Amniotic epithelial cell (primary cell): ENCODE data around the gene DHRSX.

ENCODE experiments used
- DNase-seq: peaks from one replicate; pipeline ENCODE4 v3.0.0-alpha.2; 2010; ENCODE audit warnings: low read depth

Gene DHRSX

DNA sequence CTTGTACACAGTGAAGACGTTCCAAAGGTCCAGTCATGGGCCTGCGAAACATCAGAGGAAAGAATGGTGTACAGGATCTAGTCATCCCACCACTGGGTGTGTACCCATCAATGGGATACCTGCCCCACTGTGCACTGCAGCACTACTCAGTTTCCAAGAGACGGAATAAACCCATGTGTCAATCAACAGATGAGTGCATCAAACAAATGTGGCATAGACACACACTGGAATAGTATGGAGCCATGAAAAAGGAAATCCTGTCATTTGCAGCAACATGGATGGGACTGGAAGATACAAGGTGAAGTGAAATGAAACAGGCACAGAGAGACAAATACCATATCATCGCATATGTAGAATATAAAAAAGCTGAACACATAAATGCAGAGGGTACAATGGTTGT, 48.0 kb downstream of the DHRSX start:
- no peak for DNase-seq

GRCh38 chrX:2452317-2452784, 48.4 kb downstream of the DHRSX start:
- no peak for DNase-seq

DNA sequence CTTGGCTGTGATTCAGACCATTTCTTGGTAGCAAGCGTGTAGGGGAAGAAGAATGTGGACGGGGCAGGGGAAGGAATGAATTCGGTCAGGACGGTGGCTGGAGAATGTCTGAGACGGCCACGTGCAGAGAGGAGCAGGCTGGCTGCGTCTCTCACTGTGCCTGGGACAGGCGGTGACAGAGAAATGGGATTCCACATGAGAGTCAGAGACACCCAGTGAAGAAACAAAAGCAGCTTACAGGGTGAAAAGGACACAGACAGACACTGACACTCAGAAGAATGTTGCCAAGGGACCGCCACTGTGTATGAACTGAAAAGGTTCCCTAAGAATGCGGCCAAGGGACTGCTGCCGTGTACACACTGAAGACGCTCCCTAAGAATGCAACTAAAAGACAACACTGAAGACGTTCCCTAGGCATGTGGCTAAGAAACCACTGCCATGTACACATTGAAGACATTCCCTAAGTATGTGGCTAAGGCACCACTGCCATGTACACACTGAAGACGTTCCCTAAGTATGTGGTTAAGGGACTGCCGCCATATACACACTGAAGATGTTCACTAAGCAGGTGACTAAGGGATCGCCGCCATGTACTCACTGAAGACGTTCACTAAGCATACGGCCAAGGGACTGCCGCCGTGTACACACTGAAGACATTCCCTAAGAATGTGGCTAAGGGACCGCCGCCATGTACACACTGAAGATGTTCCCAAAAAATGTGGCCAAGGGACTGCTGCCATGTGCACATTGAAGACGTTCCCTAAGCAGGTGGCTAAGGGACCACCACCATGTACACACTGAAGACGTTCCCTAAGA, 49.1 kb downstream of the DHRSX start:
- peak; percentile 60 for DNase-seq

DNA sequence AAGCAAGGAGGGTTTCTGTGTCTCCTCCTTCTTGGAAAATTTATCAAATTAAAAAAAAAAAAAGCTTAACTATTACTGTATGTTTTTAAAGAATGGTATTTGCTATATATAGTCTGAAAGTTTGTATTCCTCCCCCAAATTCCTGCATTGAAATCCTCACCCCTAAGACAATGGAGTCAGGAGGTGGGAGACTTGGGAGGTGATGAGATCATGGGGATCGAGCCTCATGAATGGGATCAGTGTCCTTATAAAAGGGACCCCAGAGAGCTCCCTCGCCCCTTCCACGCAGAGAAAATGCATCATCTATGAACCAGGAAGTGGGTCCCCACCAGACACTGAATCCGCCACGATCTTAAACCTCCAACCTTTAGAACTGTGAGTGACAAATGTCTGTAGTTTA, 50.1 kb downstream of the DHRSX start:
- no peak for DNase-seq

- no peak for DNase-seq
These were observed 51.5 kb downstream of the DHRSX start for GRCh38 chrX:2449135-2449886.

DNA sequence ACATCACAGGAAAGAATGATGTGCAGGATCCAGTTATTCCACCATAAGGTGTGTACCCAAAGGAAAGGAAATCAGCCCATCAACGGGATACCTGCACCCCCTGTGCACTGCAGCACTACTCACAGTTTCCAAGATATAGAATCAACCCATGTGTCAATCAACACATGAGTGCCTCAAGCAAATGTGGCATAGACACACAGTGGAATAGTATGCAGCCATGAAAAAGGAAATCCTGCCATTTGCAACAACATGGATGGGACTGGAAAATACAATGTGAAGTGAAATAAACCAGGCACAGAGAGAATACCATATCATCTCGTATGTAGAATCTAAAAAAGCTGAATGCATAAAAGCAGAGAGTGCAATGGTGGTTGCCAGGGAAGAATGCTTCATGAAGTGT, 53.3 kb downstream of the DHRSX start:
- no peak for DNase-seq

- no peak for DNase-seq
These were observed 54.0 kb downstream of the DHRSX start for GRCh38 chrX:2446815-2447214.

- no peak for DNase-seq
These were observed 54.8 kb downstream of the DHRSX start for GRCh38 chrX:2445662-2446623.

DNA sequence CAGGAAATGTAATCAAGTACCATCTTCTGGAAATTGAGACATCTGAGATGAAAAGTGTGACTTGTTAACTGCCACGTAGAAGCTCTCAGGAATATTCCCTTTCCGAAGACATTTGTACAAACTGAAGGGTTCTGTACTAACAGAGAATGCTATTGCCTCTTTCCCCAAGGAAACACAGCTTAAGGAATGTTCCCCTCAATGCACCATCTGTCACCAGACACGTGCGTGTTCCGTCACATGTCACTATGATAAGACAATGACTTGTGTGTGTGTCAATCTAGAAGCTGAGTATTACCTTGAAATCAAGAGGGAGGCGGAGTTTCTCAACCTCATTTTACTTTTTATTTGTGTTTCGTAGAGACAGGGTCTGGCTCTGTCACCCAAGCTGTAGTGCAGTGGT, 58.1 kb downstream of the DHRSX start:
- DNase-seq = no peak

GRCh38 chrX:2441466-2441865, 59.3 kb downstream of the DHRSX start:
- no peak for DNase-seq

GRCh38 chrX:2439613-2440012, 61.2 kb downstream of the DHRSX start:
- no peak for DNase-seq

GRCh38 chrX:2435465-2435864, 65.3 kb downstream of the DHRSX start:
- no peak for DNase-seq

- DNase-seq = no peak
These were observed 66.3 kb downstream of the DHRSX start for GRCh38 chrX:2434270-2435163.

DNA sequence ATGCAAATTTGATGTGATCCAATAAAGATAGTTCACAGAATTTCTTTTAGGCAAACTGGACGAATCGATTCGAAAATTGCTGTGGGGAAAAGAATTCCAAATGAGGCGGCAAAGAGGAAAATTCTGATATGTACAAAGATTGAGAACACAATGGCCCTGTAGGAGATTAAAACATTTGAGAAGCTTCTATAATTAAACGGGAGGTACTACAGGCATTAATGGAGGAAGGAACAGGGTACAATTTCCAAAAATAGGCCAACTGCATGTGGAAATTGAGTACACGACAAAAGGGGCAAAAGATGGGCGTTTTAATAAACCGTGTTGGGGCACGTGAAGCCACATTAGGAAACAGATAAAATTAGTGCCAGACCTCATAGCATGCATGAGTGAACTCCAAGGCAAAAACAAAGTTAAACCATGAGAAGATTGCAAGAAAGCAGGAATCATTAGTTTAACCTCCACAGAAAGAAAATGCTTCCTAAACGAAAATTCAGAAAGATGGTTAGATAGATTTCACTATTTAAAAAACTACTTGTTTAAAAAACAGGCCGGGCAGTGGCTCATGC, 68.4 kb downstream of the DHRSX start:
- no peak for DNase-seq

DNA sequence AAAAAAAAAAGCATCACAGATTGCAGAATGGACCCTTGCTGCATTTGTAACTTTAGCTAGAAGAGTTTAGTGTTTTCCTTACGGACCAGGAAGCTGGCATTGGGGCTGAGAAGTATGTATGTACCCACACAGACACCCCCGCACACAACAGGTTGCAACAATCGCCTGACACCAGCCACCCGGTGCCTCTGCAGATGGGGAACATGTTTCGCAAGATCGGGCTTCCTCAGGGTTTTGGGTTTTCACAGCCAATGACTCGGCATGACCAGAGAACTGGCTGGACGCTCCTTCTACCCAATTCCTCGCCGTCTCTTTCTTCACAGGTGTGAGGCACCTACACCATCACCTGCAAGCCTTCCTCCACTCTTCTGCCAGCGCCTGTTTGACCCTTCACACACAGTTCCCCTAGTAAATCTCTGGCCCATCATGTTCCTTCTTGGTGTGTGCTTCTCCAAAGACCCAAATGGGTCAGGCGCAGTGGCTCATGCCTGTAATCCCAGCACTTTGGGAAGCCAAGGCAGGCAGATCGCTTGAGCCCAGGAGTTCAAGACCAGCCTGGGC, 70.4 kb downstream of the DHRSX start:
- no peak for DNase-seq

DNA sequence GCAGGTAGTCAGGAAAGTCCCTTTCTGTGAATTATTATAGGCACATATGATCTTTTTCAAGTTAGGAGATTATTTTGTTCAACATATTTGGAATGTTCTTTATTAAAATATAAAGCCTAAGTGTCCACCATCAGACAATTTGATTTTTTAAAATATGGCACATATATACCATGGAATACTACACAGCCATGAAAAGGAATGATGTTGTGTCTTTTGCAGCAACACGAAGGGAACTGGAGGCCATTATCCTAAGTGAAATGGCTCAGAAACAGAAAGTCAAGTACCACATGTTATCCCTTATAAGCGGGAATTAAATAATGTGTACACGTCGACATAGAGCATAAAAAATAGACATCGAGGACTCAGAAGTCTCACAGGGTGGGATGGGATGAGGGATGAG, 73.0 kb downstream of the DHRSX start:
- DNase-seq = no peak

DNA sequence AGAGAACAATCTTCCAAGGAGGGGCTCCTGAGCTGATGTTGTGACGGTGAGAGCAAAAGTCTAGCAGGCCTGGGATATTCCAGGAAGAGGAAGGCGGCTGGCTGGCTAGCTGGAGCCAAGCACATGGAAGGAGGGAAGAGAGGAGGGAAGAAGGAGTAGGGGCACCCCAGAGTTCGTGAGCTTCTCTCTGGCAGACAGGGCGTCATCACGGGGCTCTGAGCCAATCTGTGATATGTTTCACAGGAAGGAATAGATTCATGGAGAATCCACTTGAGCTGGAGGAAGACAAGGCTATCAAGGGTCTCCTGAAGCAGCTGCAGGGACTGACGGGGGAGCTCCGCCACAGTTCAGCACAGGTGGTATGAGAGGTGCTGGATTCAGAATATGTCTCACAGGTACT, 73.6 kb downstream of the DHRSX start:
- DNase-seq = peak; percentile 15

DNA sequence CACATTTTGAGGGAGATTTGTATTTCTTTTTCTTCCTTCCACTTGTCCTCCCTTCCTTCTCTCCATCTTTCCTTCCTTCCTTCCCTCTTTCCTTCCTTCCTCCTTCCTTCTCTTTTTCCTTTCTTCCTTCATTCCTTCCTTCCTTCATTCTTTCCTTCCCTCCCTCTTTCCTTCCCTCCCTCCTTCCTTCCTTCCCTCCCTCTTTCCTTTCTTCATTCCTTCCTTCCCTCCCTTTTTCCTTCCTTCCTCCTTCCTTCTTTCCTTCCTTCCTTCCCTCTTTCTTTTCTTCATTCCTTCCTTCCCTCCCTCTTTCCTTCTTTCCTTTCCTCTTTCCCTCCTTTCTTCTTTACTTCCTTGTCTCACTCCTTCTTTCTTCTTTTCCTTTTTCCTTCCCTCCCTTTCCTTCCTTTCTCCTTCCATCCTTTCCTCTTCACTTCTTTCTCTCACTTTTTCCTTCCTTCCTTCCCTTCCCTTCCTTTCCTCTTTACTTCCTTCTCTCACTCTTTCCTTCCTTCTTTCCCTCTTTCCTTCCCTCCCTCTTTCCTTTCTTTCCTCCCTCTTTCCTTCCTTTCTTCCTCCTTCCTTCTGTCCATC, 74.4 kb downstream of the DHRSX start:
- DNase-seq = no peak

- DNase-seq = no peak
These were observed 75.3 kb downstream of the DHRSX start for GRCh38 chrX:2425286-2426071.
